ENCODE data around the gene RNASE4.

DNA sequence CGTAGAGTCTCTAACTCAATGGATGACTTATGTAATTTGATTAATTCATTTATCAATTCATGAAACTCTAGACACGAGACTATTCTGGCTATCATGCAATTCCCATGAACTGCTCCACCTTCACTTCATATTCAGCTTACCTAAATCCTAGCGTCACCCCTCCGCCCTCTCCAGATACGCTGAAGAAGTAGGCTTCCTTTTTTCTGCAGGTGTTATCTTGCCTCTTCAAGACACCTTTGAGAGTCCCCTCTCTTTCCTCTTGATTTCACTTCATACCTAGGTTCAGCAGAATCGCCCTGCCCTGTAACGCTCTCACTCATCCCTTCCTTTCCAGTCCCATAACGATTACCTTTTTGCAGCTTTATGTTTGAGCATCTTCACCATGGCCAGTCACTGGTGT lies 4.0 kb upstream of the RNASE4 start:
- TF ChIP-seq, protein P1, sequence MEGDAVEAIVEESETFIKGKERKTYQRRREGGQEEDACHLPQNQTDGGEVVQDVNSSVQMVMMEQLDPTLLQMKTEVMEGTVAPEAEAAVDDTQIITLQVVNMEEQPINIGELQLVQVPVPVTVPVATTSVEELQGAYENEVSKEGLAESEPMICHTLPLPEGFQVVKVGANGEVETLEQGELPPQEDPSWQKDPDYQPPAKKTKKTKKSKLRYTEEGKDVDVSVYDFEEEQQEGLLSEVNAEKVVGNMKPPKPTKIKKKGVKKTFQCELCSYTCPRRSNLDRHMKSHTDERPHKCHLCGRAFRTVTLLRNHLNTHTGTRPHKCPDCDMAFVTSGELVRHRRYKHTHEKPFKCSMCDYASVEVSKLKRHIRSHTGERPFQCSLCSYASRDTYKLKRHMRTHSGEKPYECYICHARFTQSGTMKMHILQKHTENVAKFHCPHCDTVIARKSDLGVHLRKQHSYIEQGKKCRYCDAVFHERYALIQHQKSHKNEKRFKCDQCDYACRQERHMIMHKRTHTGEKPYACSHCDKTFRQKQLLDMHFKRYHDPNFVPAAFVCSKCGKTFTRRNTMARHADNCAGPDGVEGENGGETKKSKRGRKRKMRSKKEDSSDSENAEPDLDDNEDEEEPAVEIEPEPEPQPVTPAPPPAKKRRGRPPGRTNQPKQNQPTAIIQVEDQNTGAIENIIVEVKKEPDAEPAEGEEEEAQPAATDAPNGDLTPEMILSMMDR (conservative IDR thresholded peaks at IDR 0.05 in 1 of 2, IDR thresholded peaks at IDR 0.05 in 1 of 2; ENCODE audit: extremely low read depth in 1 of 2, insufficient read depth in 1 of 2, low read depth in 1 of 2, low read length in 2 of 2): no peak
- no peak for TF ChIP-seq EZH2 (IDR thresholded peaks at IDR 0.05; ENCODE audit: borderline replicate concordance, low read length)

Measured in mammary epithelial cell (primary cell).